ENCODE data around the gene TPCN1.

DNA sequence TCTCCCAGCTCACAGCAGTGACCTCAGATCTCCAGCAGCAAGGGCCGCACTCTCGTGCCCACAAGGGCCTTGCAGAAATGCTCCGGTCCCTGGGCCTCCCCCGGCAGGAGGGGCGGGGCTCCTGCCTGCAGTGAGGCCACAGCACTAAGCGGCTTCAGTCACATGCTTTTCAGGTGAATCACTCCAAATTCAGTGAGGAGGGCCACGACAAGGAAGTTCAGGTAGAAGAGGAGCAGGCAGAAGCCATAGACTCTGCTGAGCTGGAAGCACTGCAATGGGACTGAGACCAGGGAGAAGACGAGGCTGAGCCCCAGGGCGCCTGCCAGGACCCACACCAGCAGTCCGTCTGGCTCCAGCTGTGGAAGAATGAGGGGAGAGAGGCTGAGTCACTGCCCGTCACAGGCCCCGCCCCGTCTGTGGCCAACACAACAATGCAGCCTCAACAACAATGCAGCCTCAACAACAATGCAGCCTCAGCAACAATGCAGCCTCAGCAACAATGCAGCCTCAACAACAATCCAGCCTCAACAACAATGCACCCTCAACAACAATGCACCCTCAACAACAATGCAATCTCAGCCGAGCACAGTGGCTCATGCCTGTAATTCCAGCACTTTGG lies 78.5 kb downstream of the TPCN1 start:
- TF ChIP-seq, protein P1, sequence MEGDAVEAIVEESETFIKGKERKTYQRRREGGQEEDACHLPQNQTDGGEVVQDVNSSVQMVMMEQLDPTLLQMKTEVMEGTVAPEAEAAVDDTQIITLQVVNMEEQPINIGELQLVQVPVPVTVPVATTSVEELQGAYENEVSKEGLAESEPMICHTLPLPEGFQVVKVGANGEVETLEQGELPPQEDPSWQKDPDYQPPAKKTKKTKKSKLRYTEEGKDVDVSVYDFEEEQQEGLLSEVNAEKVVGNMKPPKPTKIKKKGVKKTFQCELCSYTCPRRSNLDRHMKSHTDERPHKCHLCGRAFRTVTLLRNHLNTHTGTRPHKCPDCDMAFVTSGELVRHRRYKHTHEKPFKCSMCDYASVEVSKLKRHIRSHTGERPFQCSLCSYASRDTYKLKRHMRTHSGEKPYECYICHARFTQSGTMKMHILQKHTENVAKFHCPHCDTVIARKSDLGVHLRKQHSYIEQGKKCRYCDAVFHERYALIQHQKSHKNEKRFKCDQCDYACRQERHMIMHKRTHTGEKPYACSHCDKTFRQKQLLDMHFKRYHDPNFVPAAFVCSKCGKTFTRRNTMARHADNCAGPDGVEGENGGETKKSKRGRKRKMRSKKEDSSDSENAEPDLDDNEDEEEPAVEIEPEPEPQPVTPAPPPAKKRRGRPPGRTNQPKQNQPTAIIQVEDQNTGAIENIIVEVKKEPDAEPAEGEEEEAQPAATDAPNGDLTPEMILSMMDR (IDR thresholded peaks at IDR 0.05), result no peak
- TF ChIP-seq POLR2A (IDR thresholded peaks at IDR 0.05), result no peak

All from breast epithelium (tissue), 3 donors.